AG10803 (cell line): ENCODE data around the gene CNTNAP2.

ENCODE experiments used
- DNase-seq: peaks from one replicate; pipeline ENCODE4 v3.0.0; 2010; ENCODE audit warnings: low read depth
- H3K4me3 ChIP-seq: 2 replicates; pipeline ENCODE4 v1.5.1; 2011; ENCODE audit warnings: mild to moderate bottlenecking, low read length, control low read depth
- TF ChIP-seq, protein P1 (sequence below): conservative IDR thresholded peaks from 2 replicates; pipeline ENCODE4 v1.5.1; 2011; ENCODE audit warnings: mild to moderate bottlenecking, low read length, control low read depth, inconsistent platforms

CNTNAP2 gene

DNA sequence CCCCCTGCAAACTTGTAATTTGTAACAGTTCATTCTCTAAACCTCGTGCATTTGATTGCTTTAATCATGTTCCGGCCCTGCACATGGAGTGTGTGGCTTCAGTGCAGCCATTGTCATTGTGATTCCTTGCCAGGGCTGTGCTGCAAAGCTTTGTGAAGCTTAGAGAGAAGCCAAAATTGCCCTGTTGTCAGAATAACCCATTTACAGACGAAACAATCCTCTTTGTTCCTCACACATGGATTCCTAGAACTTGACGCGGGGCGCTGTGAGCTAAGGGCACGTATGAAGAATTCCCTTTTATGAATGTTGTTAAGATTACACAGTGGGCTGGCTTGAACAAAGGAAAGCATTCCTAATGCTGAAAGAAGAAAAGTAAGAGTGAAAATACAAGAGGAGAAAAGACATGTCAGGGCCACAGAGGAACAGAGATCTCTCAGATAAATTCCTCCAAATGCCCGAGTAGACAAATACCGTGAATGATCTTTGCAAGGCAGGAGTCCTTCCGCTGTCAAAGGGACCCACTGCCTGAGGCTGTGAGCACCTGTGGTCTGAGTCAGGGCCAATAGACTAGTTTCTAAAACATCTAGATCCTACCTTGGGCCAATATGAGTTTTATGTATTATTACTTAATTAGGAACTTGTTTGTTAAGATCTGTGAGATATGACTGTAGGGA, 2268.5 kb downstream of the CNTNAP2 start:
- DNase-seq = no peak
- TF ChIP-seq, protein P1, sequence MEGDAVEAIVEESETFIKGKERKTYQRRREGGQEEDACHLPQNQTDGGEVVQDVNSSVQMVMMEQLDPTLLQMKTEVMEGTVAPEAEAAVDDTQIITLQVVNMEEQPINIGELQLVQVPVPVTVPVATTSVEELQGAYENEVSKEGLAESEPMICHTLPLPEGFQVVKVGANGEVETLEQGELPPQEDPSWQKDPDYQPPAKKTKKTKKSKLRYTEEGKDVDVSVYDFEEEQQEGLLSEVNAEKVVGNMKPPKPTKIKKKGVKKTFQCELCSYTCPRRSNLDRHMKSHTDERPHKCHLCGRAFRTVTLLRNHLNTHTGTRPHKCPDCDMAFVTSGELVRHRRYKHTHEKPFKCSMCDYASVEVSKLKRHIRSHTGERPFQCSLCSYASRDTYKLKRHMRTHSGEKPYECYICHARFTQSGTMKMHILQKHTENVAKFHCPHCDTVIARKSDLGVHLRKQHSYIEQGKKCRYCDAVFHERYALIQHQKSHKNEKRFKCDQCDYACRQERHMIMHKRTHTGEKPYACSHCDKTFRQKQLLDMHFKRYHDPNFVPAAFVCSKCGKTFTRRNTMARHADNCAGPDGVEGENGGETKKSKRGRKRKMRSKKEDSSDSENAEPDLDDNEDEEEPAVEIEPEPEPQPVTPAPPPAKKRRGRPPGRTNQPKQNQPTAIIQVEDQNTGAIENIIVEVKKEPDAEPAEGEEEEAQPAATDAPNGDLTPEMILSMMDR = no peak
- no peak overlapping the region for H3K4me3 ChIP-seq

- TF ChIP-seq, protein P1 = no peak
- no peak for DNase-seq
- no peak overlapping the region for H3K4me3 ChIP-seq
Observed at GRCh38 chr7:148390381-148390780, 2273.8 kb downstream of the CNTNAP2 start.

DNA sequence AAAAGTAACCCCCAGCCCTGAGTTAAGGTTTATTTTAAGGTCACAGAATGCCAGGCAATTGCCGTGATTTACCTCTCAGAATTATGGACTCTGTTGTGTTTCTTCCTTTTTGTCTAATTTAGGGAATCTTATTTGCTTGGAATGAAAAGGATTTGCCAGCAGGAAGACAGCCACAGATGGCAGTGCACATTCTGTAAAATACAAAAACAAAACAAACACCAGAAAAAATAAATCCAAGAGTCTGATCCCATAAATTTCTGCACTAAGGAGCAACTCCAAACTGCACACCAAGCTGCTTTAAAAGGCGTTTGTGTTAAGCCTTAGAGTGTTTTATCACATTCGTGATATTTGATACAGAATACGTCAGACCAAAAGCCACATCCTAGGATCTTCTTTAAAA, 2275.0 kb downstream of the CNTNAP2 start:
- TF ChIP-seq, protein P1 = no peak
- H3K4me3 ChIP-seq = no peak overlapping the region
- no peak for DNase-seq

DNA sequence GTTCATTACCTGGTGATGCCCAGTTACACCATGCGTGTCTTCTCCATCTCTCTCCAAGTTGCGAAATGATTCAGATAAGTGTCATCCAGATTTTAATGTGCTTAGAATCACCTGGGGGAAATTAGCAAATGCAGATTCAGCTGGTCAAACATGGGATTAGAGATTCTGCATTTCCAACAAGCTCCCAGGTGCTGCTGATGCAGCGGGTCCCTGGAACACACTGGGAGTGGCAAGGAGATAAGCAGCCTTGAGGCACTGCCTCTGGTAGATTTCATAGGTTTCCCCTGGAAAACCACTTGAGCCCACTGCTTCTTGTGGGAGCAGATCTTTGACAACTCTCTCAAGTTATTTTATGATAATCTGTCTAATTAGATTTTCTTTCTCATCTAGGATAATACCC, 2278.0 kb downstream of the CNTNAP2 start:
- no peak for DNase-seq
- no peak overlapping the region for H3K4me3 ChIP-seq
- TF ChIP-seq, protein P1 = no peak

DNA sequence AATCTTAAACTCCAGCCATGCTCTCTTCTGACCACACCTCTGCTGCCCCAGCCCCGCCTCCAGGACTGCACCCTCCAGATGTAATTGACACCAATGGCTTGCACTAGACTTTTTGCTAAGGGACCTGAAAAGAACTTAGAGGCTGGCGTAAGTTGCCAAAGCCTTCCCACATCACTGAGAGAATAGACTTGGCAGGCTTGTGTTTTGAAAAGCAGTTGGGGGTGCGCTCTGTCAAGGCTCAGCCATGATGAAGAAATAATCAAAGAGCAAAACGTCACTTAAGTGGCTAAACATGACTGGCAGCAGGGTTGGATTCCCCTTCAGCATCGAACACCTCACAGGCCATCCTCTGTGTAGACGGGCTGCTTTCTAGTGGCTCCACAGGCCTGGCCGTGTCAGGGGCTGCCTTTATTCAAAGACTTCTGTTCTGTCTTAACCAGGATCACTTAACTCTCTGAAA, 2278.8 kb downstream of the CNTNAP2 start:
- no peak for DNase-seq
- no peak overlapping the region for H3K4me3 ChIP-seq
- TF ChIP-seq, protein P1 = no peak

DNA sequence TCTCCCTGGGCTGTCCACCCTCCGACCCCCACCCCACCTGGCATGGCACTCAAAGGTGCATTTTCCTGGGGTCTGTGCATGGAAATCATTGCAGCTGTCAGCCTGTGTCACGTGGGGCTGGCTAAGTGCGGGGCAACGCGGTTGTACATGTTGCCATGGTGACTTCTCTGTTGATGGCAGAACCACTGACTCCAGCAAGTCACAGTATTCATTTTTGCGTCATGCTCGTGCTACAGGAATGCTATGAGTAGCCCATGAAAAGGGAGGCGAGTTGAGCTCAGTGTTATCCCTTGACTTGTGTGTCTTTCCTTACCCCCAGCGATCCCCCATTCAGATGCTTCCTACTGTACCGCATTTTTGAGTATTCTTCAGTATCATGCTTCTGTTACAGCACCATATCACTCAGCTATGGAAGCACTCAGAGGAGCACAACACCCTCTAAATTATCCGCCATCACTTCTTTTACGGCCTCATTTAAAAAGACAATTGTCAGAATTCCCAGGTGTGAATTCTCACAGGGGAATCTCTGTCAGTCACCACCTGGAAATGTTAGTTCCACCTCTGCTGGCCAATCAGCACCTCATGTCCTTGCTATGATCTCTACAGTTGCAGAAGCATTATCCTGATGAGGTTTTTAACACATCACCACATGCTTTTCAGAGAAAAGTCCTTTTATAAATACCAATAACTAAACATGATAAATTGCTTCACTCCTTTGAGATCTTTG, 2279.6 kb downstream of the CNTNAP2 start:
- DNase-seq = no peak
- no peak overlapping the region for H3K4me3 ChIP-seq
- TF ChIP-seq, protein P1 = no peak

GRCh38 chr7:148397056-148397455, 2280.5 kb downstream of the CNTNAP2 start:
- H3K4me3 ChIP-seq = no peak overlapping the region
- no peak for DNase-seq
- TF ChIP-seq, protein P1 = no peak
